CD4-positive, alpha-beta T cell treated with Interleukin-1 beta for 1 hour (primary cell): ENCODE measurements around the gene GLT1D1.

Experiments used
- DNase-seq, 2 donors: peaks; one replicate each; pipeline ENCODE4 v3.0.0-alpha.2; 2020 to 2022

The GLT1D1 gene

DNA sequence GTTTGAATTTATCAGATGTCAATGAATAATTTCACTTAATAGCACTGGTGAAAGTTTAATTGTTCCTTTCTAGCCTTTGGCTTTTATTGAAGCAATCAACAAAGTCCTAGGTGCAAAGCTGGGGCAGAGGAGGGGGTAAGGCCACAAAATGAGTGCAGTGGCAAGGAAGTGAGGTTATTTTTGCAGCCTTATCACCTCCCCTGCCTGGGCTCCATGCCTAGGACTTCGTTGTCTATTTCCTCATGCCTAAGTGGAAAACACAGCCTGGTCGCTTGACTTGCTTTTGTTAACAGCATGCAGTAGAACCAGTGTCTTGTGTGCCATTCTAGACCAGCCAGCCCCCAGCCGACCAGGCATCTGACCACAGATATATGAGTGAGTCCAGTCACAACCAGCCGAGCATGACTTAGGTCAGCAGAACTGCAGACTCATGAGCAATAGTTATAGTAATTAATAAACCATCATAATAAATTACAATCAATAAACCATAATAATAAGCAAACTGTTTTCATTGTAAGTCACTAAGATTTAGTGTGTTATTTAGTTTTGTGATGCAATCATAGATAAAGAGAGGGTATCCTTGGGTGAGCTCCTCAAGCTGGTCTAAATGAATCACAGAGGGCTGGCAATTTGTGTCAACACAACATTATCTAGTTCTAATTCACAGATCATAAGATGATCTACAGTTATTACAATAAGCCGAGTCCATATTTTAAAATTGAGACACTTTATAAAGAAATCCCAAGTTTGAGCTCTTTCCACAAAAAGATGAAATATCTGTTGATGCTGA lies 156.8 kb downstream of the GLT1D1 start:
- DNase-seq, result no peak

GRCh38 chr12:129016159-129016558 lies 162.9 kb downstream of the GLT1D1 start:
- DNase-seq, result no peak

- no peak for DNase-seq
These were observed 171.8 kb downstream of the GLT1D1 start for GRCh38 chr12:129025055-129025454.

DNA sequence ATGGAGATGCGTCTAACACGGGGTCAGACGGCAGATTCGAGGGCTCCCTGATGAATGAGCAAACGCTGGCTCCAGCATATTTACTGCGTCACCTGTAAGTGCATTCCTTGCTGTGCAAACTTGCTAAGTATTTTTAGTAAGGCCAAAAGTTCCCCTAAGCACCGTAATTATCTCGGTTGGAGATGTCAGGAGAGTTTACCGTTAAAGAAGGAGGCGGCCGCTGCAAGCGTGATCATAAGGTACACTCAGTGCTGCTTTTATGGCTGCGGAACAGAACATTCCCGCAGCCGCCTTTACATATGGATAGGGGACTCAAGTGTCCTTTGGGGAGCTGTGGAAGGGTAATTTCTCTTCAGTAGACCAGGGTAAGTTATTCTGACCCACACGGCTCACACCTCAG lies 175.6 kb downstream of the GLT1D1 start:
- DNase-seq, result no peak
